ENCODE data around the gene MSX1. TPM values are rescaled to one million over a fixed set of nuclear protein-coding genes. Genes with fewer than 3 reads are reported as not detected.

MSX1 gene
- total and polyA plus RNA-seq, 2 of the 13 experiments (the other 11 are each of a cell fraction or from before 2014, with no cell fraction given): 12.1 to 14.9 TPM

- TF ChIP-seq KDM5B (CRISPR knock-in tag; IDR thresholded peaks at IDR 0.05; ENCODE audit: borderline replicate concordance): no peak; the same call in 1 of the 2 replicates
- TF ChIP-seq, protein P1, sequence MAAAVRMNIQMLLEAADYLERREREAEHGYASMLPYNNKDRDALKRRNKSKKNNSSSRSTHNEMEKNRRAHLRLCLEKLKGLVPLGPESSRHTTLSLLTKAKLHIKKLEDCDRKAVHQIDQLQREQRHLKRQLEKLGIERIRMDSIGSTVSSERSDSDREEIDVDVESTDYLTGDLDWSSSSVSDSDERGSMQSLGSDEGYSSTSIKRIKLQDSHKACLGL (CRISPR knock-in tag; IDR thresholded peaks at IDR 0.05): no peak
- TF ChIP-seq NFKB2 (CRISPR knock-in tag; IDR thresholded peaks at IDR 0.05; ENCODE audit: borderline replicate concordance): 0 out of 2 replicates have a peak, but pooled peaks have one; percentile 5
- 0 out of 2 replicates have a peak, but pooled peaks have one; percentile 20 for TF ChIP-seq ZNF547 (CRISPR knock-in tag; IDR thresholded peaks at IDR 0.05)
- TF ChIP-seq IRF9 (CRISPR knock-in tag; IDR thresholded peaks at IDR 0.05; ENCODE audit: borderline replicate concordance): no peak
- peak; percentile 87 for TF ChIP-seq AGO2 (optimal IDR thresholded peaks at IDR 0.05; ENCODE audit: low read depth, low read length)
- TF ChIP-seq ZNF782 (CRISPR knock-in tag; IDR thresholded peaks at IDR 0.05; ENCODE audit: borderline replicate concordance): 0 out of 2 replicates have a peak, but pooled peaks have one; percentile 1
- TF ChIP-seq EZH2 (conservative IDR thresholded peaks at IDR 0.05; ENCODE audit: low read depth, low read length): no peak
- TF ChIP-seq ZNF431 (CRISPR knock-in tag; IDR thresholded peaks at IDR 0.05; ENCODE audit: borderline replicate concordance, low read depth): peak; percentile 24; the same call in 1 of the 2 replicates
- no peak for TF ChIP-seq KDM5A (IDR thresholded peaks at IDR 0.05; ENCODE audit: borderline replicate concordance, low read length)
- peak; percentile 3 for TF ChIP-seq SKI (IDR thresholded peaks at IDR 0.05; ENCODE audit: partially characterized antibody)
- no peak for TF ChIP-seq MED1 (CRISPR knock-in tag; IDR thresholded peaks at IDR 0.05)
- TF ChIP-seq MXI1 (IDR thresholded peaks at IDR 0.05; ENCODE audit: borderline replicate concordance, low read depth, low read length): 0 out of 3 replicates have a peak, but pooled peaks have one; percentile 10
- TF ChIP-seq, protein P2, sequence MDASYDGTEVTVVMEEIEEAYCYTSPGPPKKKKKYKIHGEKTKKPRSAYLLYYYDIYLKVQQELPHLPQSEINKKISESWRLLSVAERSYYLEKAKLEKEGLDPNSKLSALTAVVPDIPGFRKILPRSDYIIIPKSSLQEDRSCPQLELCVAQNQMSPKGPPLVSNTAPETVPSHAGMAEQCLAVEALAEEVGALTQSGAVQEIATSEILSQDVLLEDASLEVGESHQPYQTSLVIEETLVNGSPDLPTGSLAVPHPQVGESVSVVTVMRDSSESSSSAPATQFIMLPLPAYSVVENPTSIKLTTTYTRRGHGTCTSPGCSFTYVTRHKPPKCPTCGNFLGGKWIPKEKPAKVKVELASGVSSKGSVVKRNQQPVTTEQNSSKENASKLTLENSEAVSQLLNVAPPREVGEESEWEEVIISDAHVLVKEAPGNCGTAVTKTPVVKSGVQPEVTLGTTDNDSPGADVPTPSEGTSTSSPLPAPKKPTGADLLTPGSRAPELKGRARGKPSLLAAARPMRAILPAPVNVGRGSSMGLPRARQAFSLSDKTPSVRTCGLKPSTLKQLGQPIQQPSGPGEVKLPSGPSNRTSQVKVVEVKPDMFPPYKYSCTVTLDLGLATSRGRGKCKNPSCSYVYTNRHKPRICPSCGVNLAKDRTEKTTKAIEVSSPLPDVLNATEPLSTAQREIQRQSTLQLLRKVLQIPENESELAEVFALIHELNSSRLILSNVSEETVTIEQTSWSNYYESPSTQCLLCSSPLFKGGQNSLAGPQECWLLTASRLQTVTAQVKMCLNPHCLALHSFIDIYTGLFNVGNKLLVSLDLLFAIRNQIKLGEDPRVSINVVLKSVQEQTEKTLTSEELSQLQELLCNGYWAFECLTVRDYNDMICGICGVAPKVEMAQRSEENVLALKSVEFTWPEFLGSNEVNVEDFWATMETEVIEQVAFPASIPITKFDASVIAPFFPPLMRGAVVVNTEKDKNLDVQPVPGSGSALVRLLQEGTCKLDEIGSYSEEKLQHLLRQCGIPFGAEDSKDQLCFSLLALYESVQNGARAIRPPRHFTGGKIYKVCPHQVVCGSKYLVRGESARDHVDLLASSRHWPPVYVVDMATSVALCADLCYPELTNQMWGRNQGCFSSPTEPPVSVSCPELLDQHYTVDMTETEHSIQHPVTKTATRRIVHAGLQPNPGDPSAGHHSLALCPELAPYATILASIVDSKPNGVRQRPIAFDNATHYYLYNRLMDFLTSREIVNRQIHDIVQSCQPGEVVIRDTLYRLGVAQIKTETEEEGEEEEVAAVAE (CRISPR knock-in tag; IDR thresholded peaks at IDR 0.05; ENCODE audit: borderline replicate concordance): no peak
- peak; percentile 49; the same call in 1 of the 2 replicates for TF ChIP-seq ZNF777 (CRISPR knock-in tag; IDR thresholded peaks at IDR 0.05)
- TF ChIP-seq, protein P3, sequence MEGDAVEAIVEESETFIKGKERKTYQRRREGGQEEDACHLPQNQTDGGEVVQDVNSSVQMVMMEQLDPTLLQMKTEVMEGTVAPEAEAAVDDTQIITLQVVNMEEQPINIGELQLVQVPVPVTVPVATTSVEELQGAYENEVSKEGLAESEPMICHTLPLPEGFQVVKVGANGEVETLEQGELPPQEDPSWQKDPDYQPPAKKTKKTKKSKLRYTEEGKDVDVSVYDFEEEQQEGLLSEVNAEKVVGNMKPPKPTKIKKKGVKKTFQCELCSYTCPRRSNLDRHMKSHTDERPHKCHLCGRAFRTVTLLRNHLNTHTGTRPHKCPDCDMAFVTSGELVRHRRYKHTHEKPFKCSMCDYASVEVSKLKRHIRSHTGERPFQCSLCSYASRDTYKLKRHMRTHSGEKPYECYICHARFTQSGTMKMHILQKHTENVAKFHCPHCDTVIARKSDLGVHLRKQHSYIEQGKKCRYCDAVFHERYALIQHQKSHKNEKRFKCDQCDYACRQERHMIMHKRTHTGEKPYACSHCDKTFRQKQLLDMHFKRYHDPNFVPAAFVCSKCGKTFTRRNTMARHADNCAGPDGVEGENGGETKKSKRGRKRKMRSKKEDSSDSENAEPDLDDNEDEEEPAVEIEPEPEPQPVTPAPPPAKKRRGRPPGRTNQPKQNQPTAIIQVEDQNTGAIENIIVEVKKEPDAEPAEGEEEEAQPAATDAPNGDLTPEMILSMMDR (CRISPR knock-in tag; IDR thresholded peaks at IDR 0.05): peak; percentile 29; the same call in 1 of the 2 replicates
- TF ChIP-seq, protein P4, sequence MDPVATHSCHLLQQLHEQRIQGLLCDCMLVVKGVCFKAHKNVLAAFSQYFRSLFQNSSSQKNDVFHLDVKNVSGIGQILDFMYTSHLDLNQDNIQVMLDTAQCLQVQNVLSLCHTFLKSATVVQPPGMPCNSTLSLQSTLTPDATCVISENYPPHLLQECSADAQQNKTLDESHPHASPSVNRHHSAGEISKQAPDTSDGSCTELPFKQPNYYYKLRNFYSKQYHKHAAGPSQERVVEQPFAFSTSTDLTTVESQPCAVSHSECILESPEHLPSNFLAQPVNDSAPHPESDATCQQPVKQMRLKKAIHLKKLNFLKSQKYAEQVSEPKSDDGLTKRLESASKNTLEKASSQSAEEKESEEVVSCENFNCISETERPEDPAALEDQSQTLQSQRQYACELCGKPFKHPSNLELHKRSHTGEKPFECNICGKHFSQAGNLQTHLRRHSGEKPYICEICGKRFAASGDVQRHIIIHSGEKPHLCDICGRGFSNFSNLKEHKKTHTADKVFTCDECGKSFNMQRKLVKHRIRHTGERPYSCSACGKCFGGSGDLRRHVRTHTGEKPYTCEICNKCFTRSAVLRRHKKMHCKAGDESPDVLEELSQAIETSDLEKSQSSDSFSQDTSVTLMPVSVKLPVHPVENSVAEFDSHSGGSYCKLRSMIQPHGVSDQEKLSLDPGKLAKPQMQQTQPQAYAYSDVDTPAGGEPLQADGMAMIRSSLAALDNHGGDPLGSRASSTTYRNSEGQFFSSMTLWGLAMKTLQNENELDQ (CRISPR knock-in tag; IDR thresholded peaks at IDR 0.05; ENCODE audit: borderline replicate concordance): no peak
Measured at GRCh38 chr4:4859799-4860599, 534 bp downstream of the MSX1 start (continued).
